DOHH2 (cell line): Measurements from ENCODE around the gene OBSCN.
A peak's percentile ranks its signal among the peaks of the same experiment; 100 is the strongest.

Experiments
- H3F3A ChIP-seq: fragments of 200-600 bp; sonication (generic), shearing (Covaris generic); 2 replicates; pipeline ENCODE4 v1.6.0; 2016; ENCODE audit warnings: antibody characterized with exemption, mild to moderate bottlenecking; ENCODE audit not compliant: control insufficient read depth, insufficient read depth
- H3K27ac ChIP-seq: fragments of 200-600 bp; sonication (generic); 2 replicates; pipeline ENCODE4 v1.5.1; 2014; ENCODE audit warnings: low read depth, mild to moderate bottlenecking, low read length, moderate library complexity
- H3K27me3 ChIP-seq: fragments of 200-600 bp; sonication (generic); 2 replicates; pipeline ENCODE4 v1.6.1; 2014; ENCODE audit warnings: mild to moderate bottlenecking, low read length, mixed read lengths; ENCODE audit not compliant: control insufficient read depth
- H3K36me3 ChIP-seq: fragments of 200-600 bp; sonication (generic); 2 replicates; pipeline ENCODE4 v1.6.1; 2014; ENCODE audit warnings: mild to moderate bottlenecking, low read length, moderate library complexity, mixed read lengths; ENCODE audit not compliant: control insufficient read depth
- H3K4me1 ChIP-seq: fragments of 200-600 bp; sonication (generic); 2 replicates; pipeline ENCODE4 v1.6.1; 2014; ENCODE audit warnings: mild to moderate bottlenecking, low read length, mixed read lengths; ENCODE audit not compliant: control insufficient read depth
- H3K4me2 ChIP-seq: fragments of 200-600 bp; sonication (generic); 2 replicates; pipeline ENCODE4 v1.6.0; 2014; ENCODE audit warnings: mild to moderate bottlenecking, low read length, moderate library complexity
- H3K4me3 ChIP-seq: fragments of 200-600 bp; sonication (generic); 2 replicates; pipeline ENCODE4 v1.5.1; 2014; ENCODE audit warnings: mild to moderate bottlenecking, low read length, mixed read lengths
- H3K79me2 ChIP-seq: fragments of 200-600 bp; sonication (generic); 2 replicates; pipeline ENCODE4 v1.6.1; 2014; ENCODE audit warnings: mild to moderate bottlenecking, low read length, mixed read lengths; ENCODE audit not compliant: control insufficient read depth
- H3K9me2 ChIP-seq: fragments of 200-600 bp; sonication (generic); replicated peaks from 2 replicates; pipeline ENCODE4 v1.6.1; 2014; ENCODE audit warnings: mild to moderate bottlenecking, low read length, mixed read lengths; ENCODE audit not compliant: control insufficient read depth
- H3K9me3 ChIP-seq: fragments of 200-600 bp; sonication (generic); 2 replicates; pipeline ENCODE4 v1.6.1; 2014; ENCODE audit warnings: antibody characterized with exemption, low read length, mixed read lengths; ENCODE audit not compliant: control insufficient read depth, insufficient read depth
- H4K20me1 ChIP-seq: fragments of 200-600 bp; sonication (generic); 2 replicates; pipeline ENCODE4 v1.6.0; 2014; ENCODE audit warnings: low read depth, mild to moderate bottlenecking, antibody characterized with exemption, low read length, moderate library complexity; ENCODE audit not compliant: control insufficient read depth, insufficient read depth
- CTCF ChIP-seq: fragments of 200-600 bp; sonication (generic); IDR thresholded peaks from one replicate; pipeline ENCODE4 v1.5.1; 2014; ENCODE audit warnings: antibody characterized with exemption, mild to moderate bottlenecking, low read depth, low read length; ENCODE audit not compliant: poor library complexity, severe bottlenecking
- EZH2phosphoT487 ChIP-seq: fragments of 200-600 bp; sonication (generic); IDR thresholded peaks from 2 replicates; pipeline ENCODE4 v1.6.1; 2017; ENCODE audit warnings: borderline replicate concordance, mild to moderate bottlenecking, antibody characterized with exemption, low read length, moderate library complexity, mixed read lengths

OBSCN gene

GRCh38 chr1:228163776-228164519 is 43.9 kb upstream of the OBSCN start:
- H3K9me3 ChIP-seq = no peaks in the 10 kb centered on the region
- no peaks in the 10 kb centered on the region for H3K36me3 ChIP-seq
- no peak overlapping the region for H3K4me3 ChIP-seq
- H3K9me2 ChIP-seq = no peaks in the 10 kb centered on the region
- TF ChIP-seq EZH2phosphoT487 (no peak), CTCF (no peak)
- peaks cover 6% of the 10 kb centered on the region; the same call in 1 of the 2 replicates for H4K20me1 ChIP-seq
- no peak overlapping the region for H3K27ac ChIP-seq
- no peaks in the 10 kb centered on the region for H3K27me3 ChIP-seq
- peaks cover 23% of the 10 kb centered on the region for H3K79me2 ChIP-seq
- no peak overlapping the region for H3K4me2 ChIP-seq
- H3K4me1 ChIP-seq = peaks cover 15% of the 10 kb centered on the region
- no peaks in the 10 kb centered on the region for H3F3A ChIP-seq

DNA sequence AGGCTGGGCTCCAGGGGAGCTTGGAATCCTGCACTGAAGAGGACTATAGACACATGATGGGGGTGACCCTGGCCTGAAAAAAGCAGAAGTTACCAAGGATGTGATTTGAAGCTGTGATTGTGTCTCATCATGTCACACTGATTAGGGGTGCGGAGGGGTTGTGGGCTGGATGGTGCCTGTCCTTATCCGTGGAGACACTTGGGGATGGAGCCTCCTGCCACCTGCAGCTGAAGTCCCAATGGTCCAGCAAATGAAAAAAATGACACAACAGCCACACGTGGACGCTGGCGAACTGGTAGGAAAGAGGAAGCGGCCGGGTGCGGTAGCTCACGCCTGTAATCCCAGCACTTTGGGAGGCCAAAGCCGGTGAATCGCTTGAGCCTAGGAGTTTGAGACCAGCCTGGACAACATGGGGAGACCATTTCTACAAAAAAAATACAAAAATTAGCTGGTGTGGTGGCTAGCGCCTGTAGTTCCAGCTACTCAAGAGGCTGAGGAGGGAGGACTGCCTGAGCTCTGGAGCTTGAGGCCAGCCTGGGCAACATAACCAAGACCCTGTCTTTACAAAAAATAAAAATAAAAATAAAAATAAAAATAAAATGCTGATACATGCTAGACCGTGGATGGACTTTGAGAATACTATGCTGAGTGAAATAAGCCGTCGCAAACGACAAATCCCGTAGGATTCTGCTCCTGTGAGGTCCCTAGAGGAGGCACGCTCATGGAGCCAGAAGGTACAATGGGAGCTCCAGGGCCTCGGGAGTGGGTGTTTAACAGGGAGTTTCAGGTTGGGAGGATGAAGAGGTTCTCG is 43.1 kb upstream of the OBSCN start:
- Histone ChIP-seq H3F3A (no peaks in the 10 kb centered on the region), H3K9me2 (no peaks in the 10 kb centered on the region), H3K4me1 (peaks cover 15% of the 10 kb centered on the region), H3K4me3 (peak overlapping the region; percentile 82), H4K20me1 (peaks cover 6% of the 10 kb centered on the region; the same call in 1 of the 2 replicates), H3K27me3 (no peaks in the 10 kb centered on the region), H3K9me3 (no peaks in the 10 kb centered on the region), H3K4me2 (peak overlapping the region; percentile 95), H3K79me2 (peaks cover 28% of the 10 kb centered on the region), H3K27ac (0 out of 2 replicates have a peak overlapping the region, but pooled peaks have one; percentile 18), H3K36me3 (no peaks in the 10 kb centered on the region)
- TF ChIP-seq CTCF = no peak
- no peak for TF ChIP-seq EZH2phosphoT487

DNA sequence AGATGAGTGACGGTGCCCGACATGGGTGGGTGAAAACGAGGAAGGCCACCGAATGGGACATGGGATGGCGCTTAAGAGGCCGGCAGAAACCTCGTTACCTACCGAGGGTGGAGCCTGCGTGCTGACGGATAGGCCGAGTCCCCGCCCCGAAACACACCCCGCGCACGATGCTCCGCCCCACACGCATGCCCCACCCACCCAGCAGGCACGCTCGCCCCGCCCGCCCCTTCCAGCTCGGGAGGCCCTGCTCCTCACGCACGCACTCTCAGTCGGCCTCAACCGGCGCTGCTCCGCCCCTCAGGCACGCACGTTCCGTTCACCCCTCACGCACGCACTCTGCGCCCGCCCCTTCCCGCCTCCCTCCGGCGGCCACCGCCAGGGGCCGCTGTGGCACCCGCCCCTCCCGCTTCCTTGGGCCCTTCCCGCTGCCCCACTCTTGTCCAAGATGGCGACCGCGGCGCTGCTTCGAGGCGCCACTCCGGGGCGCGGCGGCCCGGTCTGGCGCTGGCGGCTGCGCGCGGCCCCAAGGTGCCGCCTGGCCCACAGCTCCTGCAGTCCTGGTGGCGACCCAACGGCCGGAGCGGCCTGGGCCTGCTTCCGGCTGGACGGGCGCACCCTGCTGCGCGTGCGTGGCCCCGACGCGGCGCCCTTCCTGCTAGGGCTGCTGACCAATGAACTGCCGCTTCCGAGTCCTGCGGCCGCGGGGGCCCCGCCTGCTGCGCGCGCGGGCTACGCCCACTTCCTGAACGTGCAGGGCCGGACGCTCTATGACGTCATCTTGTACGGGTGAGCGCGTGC is 42.3 kb upstream of the OBSCN start, which contains the start of gene IBA57:
Gene IBA57, plus strand, starts transcription at position 433 of the 798 bp plus-strand sequence. Its CDS starts 13 bp downstream, at position 446.
- peaks cover 6% of the 10 kb centered on the region; the same call in 1 of the 2 replicates for H4K20me1 ChIP-seq
- peaks cover 15% of the 10 kb centered on the region for H3K4me1 ChIP-seq
- H3K4me2 ChIP-seq = peak within 1 kb of the TSS; percentile 97
- no peaks in the 10 kb centered on the region for H3K36me3 ChIP-seq
- no peaks in the 10 kb centered on the region for H3K27me3 ChIP-seq
- H3K9me3 ChIP-seq = no peaks in the 10 kb centered on the region
- no peaks in the 10 kb centered on the region for H3F3A ChIP-seq
- TF ChIP-seq CTCF (peak; percentile 66), EZH2phosphoT487 (no peak)
- peak within 1 kb of the TSS; percentile 85 for H3K4me3 ChIP-seq
- peaks cover 28% of the 10 kb centered on the region for H3K79me2 ChIP-seq
- H3K9me2 ChIP-seq = no peaks in the 10 kb centered on the region
- H3K27ac ChIP-seq = peak within 1 kb of the TSS; percentile 85
